Measurements from ENCODE around the gene AXIN2. TPM values are rescaled to one million over a fixed set of nuclear protein-coding genes. Genes with fewer than 3 reads are reported as not detected.

Gene AXIN2
- total RNA-seq, 4 donors from 2014 or later = 17.6 to 87.6 (median 23.8) TPM

GRCh38 chr17:65503557-65503956 is 57.9 kb downstream of the AXIN2 start:
- intact Hi-C loops (cut with DNase I; ENCODE audit: low total_unique reads) (no loop called here), in situ Hi-C loops (cut with MboI; ENCODE audit: low pct_ligation_motif_present in 1 of 4, low pct_unique_long_range_greater_than_20kb in 1 of 4, low sequenced_read_pairs in 3 of 4) (no loop called here)
- no peak overlapping the region for H3K27ac ChIP-seq
- H3K36me3 ChIP-seq = no peaks in the 10 kb centered on the region
- WGBS, 2 donors (ENCODE audit: low coverage in 1 of 2) = 85% methylated on average over 9 of the region's 9 CpGs; no CpG with 5 or more reads in 1 of the 2 donors
- H3K4me3 ChIP-seq = no peak overlapping the region
- TF ChIP-seq POLR2AphosphoS5 (IDR thresholded peaks at IDR 0.05) (no peak), CTCF (IDR thresholded peaks at IDR 0.05) (no peak), POLR2A (IDR thresholded peaks at IDR 0.05) (no peak), EP300 (IDR thresholded peaks at IDR 0.05; ENCODE audit: low read depth) (no peak)
- no peaks in the 10 kb centered on the region for H3K27me3 ChIP-seq
- H3K9me3 ChIP-seq = no peaks in the 10 kb centered on the region
- no peaks in the 10 kb centered on the region for H3K4me1 ChIP-seq
- DNase-seq = no peak

GRCh38 chr17:65498816-65499215 is 62.6 kb downstream of the AXIN2 start:
- no peak overlapping the region for H3K27ac ChIP-seq
- WGBS, 2 donors (ENCODE audit: low coverage in 1 of 2) = 77 to 88% methylated on average over 2 to 4 of the region's 4 CpGs
- no peak overlapping the region for H3K4me3 ChIP-seq
- no peaks in the 10 kb centered on the region for H3K36me3 ChIP-seq
- in situ Hi-C loops (cut with MboI; ENCODE audit: low pct_ligation_motif_present in 1 of 4, low pct_unique_long_range_greater_than_20kb in 1 of 4, low sequenced_read_pairs in 3 of 4) (no loop called here), intact Hi-C loops (cut with DNase I; ENCODE audit: low total_unique reads) (no loop called here)
- H3K4me1 ChIP-seq = peaks cover 0 to 5% (median 2%) of the 10 kb centered on the region in 4 donors
- DNase-seq = no peak
- no peaks in the 10 kb centered on the region for H3K9me3 ChIP-seq
- no peak for TF ChIP-seq POLR2A (IDR thresholded peaks at IDR 0.05)
- no peak for TF ChIP-seq POLR2AphosphoS5 (IDR thresholded peaks at IDR 0.05)
- no peak for TF ChIP-seq EP300 (IDR thresholded peaks at IDR 0.05; ENCODE audit: low read depth)
- no peak for TF ChIP-seq CTCF (IDR thresholded peaks at IDR 0.05)
- no peaks in the 10 kb centered on the region for H3K27me3 ChIP-seq

- H3K36me3 ChIP-seq = no peaks in the 10 kb centered on the region
- H3K27ac ChIP-seq = no peak overlapping the region
- H3K9me3 ChIP-seq = no peaks in the 10 kb centered on the region
- TF ChIP-seq POLR2AphosphoS5 (IDR thresholded peaks at IDR 0.05) = no peak
- TF ChIP-seq CTCF (IDR thresholded peaks at IDR 0.05) = no peak
- no peak for TF ChIP-seq EP300 (IDR thresholded peaks at IDR 0.05; ENCODE audit: low read depth)
- TF ChIP-seq POLR2A (IDR thresholded peaks at IDR 0.05) = no peak
- H3K4me3 ChIP-seq = no peak overlapping the region
- H3K27me3 ChIP-seq = no peaks in the 10 kb centered on the region
- intact Hi-C loops (cut with DNase I; ENCODE audit: low total_unique reads) (no loop called here), in situ Hi-C loops (cut with MboI; ENCODE audit: low pct_ligation_motif_present in 1 of 4, low pct_unique_long_range_greater_than_20kb in 1 of 4, low sequenced_read_pairs in 3 of 4) (no loop called here)
- DNase-seq = no peak
- 83 to 84% methylated on average over 1 to 9 of the region's 9 CpGs for WGBS, 2 donors (ENCODE audit: low coverage in 1 of 2)
- H3K4me1 ChIP-seq = peaks cover 0 to 5% (median 2%) of the 10 kb centered on the region in 4 donors
Measured at GRCh38 chr17:65496801-65497200, 64.6 kb downstream of the AXIN2 start.

- DNase-seq = peak; percentile 39
- 32 to 49% methylated on average over 10 to 21 of the region's 22 CpGs for WGBS, 2 donors (ENCODE audit: low coverage in 1 of 2)
- no peaks in the 10 kb centered on the region for H3K36me3 ChIP-seq
Measured at GRCh38 chr17:65495122-65496055, 66.1 kb downstream of the AXIN2 start.

More at GRCh38 chr17:65495122-65496055, 66.1 kb downstream of the AXIN2 start:
- Histone ChIP-seq H3K27ac (no peak overlapping the region), H3K27me3 (no peaks in the 10 kb centered on the region), H3K4me3 (no peak overlapping the region), H3K9me3 (no peaks in the 10 kb centered on the region), H3K4me1 (peaks cover 0 to 5% (median 2%) of the 10 kb centered on the region in 4 donors)
- intact Hi-C loops (cut with DNase I; ENCODE audit: low total_unique reads) = no loop called here
- in situ Hi-C loops (cut with MboI; ENCODE audit: low pct_ligation_motif_present in 1 of 4, low pct_unique_long_range_greater_than_20kb in 1 of 4, low sequenced_read_pairs in 3 of 4) = no loop called here
- TF ChIP-seq EP300 (IDR thresholded peaks at IDR 0.05; ENCODE audit: low read depth) (no peak), CTCF (IDR thresholded peaks at IDR 0.05) (peak in 1 of 5 experiments; percentile 25)
